ENCODE measurements around the gene CPEB4. TPM values are rescaled to one million over a fixed set of nuclear protein-coding genes. Genes with fewer than 3 reads are reported as not detected.

CPEB4 gene
- total RNA-seq, 2 donors from 2014 or later = 9.4 to 11.3 TPM

GRCh38 chr5:173845321-173845720 lies 42.8 kb upstream of the CPEB4 start:
- no peak overlapping the region for H3K27ac ChIP-seq (ENCODE audit: low read depth, low read length)
- peaks cover 7% of the 10 kb centered on the region for H3K9me3 ChIP-seq (ENCODE audit: control insufficient read depth, low read length)
- no peaks in the 10 kb centered on the region for H3K36me3 ChIP-seq (ENCODE audit: control insufficient read depth, insufficient read depth, low read length)
- no peak for TF ChIP-seq CTCF (conservative IDR thresholded peaks at IDR 0.05)
- no peaks in the 10 kb centered on the region for H3K27me3 ChIP-seq (ENCODE audit: control insufficient read depth, insufficient read depth, low read length, poor library complexity, severe bottlenecking)
- H3K36me3 Mint-ChIP-seq (ENCODE audit: low read depth) = no peaks in the 10 kb centered on the region
- no peaks in the 10 kb centered on the region for H3K27me3 Mint-ChIP-seq (ENCODE audit: insufficient read depth)
- peaks cover 6% of the 10 kb centered on the region for H3K9me3 Mint-ChIP-seq
- H3K4me3 Mint-ChIP-seq = no peak overlapping the region
- H3K4me1 Mint-ChIP-seq = no peaks in the 10 kb centered on the region
- no peak overlapping the region for H3K4me3 ChIP-seq (ENCODE audit: low read length)
- no peak for DNase-seq
- H3K9ac ChIP-seq (ENCODE audit: extremely low read depth, low read length, poor library complexity, severe bottlenecking) = no peak overlapping the region
- WGBS, 2 experiments (ENCODE audit: insufficient coverage in 1 of 2, insufficient read length in 1 of 2) = 85 to 86% methylated on average over 6 of the region's 6 CpGs
- H3K27ac Mint-ChIP-seq = no peak overlapping the region
- no peaks in the 10 kb centered on the region for H3K4me1 ChIP-seq (ENCODE audit: control insufficient read depth, insufficient read depth, low read length)

- no peak overlapping the region for H3K27ac Mint-ChIP-seq
- no peaks in the 10 kb centered on the region for H3K36me3 Mint-ChIP-seq (ENCODE audit: low read depth)
- Histone ChIP-seq H3K4me1 (ENCODE audit: control insufficient read depth, insufficient read depth, low read length) (peaks cover 3% of the 10 kb centered on the region), H3K9ac (ENCODE audit: extremely low read depth, low read length, poor library complexity, severe bottlenecking) (no peak overlapping the region), H3K27me3 (ENCODE audit: control insufficient read depth, insufficient read depth, low read length, poor library complexity, severe bottlenecking) (no peaks in the 10 kb centered on the region), H3K4me3 (ENCODE audit: low read length) (no peak overlapping the region), H3K9me3 (ENCODE audit: control insufficient read depth, low read length) (peaks cover 7% of the 10 kb centered on the region), H3K36me3 (ENCODE audit: control insufficient read depth, insufficient read depth, low read length) (no peaks in the 10 kb centered on the region), H3K27ac (ENCODE audit: low read depth, low read length) (no peak overlapping the region)
- H3K9me3 Mint-ChIP-seq = peaks cover 6% of the 10 kb centered on the region
- DNase-seq = no peak
- H3K4me1 Mint-ChIP-seq = peaks cover 3% of the 10 kb centered on the region
- no peak overlapping the region for H3K4me3 Mint-ChIP-seq
- TF ChIP-seq CTCF (conservative IDR thresholded peaks at IDR 0.05) = no peak
- H3K27me3 Mint-ChIP-seq (ENCODE audit: insufficient read depth) = no peaks in the 10 kb centered on the region
- WGBS, 2 experiments (ENCODE audit: insufficient coverage in 1 of 2, insufficient read length in 1 of 2) = 96% methylated on average over 1 of the region's 1 CpG; no CpG with 5 or more reads in 1 of the 2 experiments
These were observed 41.1 kb upstream of the CPEB4 start for GRCh38 chr5:173846929-173847501.

GRCh38 chr5:173848986-173849596 lies 39.1 kb upstream of the CPEB4 start:
- Histone ChIP-seq H3K9me3 (ENCODE audit: control insufficient read depth, low read length) (peaks cover 7% of the 10 kb centered on the region), H3K4me1 (ENCODE audit: control insufficient read depth, insufficient read depth, low read length) (peaks cover 3% of the 10 kb centered on the region), H3K9ac (ENCODE audit: extremely low read depth, low read length, poor library complexity, severe bottlenecking) (no peak overlapping the region), H3K27me3 (ENCODE audit: control insufficient read depth, insufficient read depth, low read length, poor library complexity, severe bottlenecking) (no peaks in the 10 kb centered on the region), H3K4me3 (ENCODE audit: low read length) (no peak overlapping the region), H3K36me3 (ENCODE audit: control insufficient read depth, insufficient read depth, low read length) (no peaks in the 10 kb centered on the region), H3K27ac (ENCODE audit: low read depth, low read length) (no peak overlapping the region)
- Mint-ChIP-seq H3K27me3 (ENCODE audit: insufficient read depth) (no peaks in the 10 kb centered on the region), H3K9me3 (peaks cover 6% of the 10 kb centered on the region), H3K4me3 (no peak overlapping the region), H3K27ac (no peak overlapping the region), H3K36me3 (ENCODE audit: low read depth) (no peaks in the 10 kb centered on the region), H3K4me1 (peaks cover 3% of the 10 kb centered on the region)
- 71% methylated on average over 2 of the region's 2 CpGs; no CpG with 5 or more reads in 1 of the 2 experiments for WGBS, 2 experiments (ENCODE audit: insufficient coverage in 1 of 2, insufficient read length in 1 of 2)
- no peak for TF ChIP-seq CTCF (conservative IDR thresholded peaks at IDR 0.05)
- no peak for DNase-seq

Measured in endodermal cell (in vitro differentiated cells).